Measurements from ENCODE around the gene NDRG3. TPM values are rescaled to one million over a fixed set of nuclear protein-coding genes. Genes with fewer than 3 reads are reported as not detected.

NDRG3 gene
- total and polyA plus RNA-seq, 2 donors (not counting 3 experiments of a cell fraction or from before 2014, with no cell fraction given), result 25.7 to 27.7 TPM

GRCh38 chr20:36720510-36720909 lies 25.4 kb downstream of the NDRG3 start:
- H3K27ac ChIP-seq (ENCODE audit: insufficient read depth, low read depth, low read length), result no peak overlapping the region
- no peak for DNase-seq (ENCODE audit: low read depth, low spot score)
- H3K9ac ChIP-seq (replicated peaks; ENCODE audit: extremely low read depth, insufficient read depth, low read length), result no peak overlapping the region
- H4K20me1 ChIP-seq (replicated peaks; ENCODE audit: control insufficient read depth, extremely low read depth, insufficient read depth, low read length), result no peaks in the 10 kb centered on the region
- ChIA-PET CTCF (interaction anchor here (1.4 kb wide), 1 partner anchor 34 kb away, joined by 3 read pairs; no protein-coding TSS in a partner anchor), POLR2A (no interaction called here)
- no peak overlapping the region for H3K4me3 ChIP-seq (replicated peaks in 1 of 3; ENCODE audit: insufficient read depth in 1 of 3, low read depth in 1 of 3, low read length in 3 of 3)
- H3K27me3 ChIP-seq (ENCODE audit: control insufficient read depth in 2 of 2, insufficient read depth in 2 of 2, low read length in 2 of 2), result no peaks in the 10 kb centered on the region
- no peaks in the 10 kb centered on the region for H3K9me3 ChIP-seq (replicated peaks; ENCODE audit: control insufficient read depth, insufficient read depth, low read length)
- BruUV-seq (replicated peaks), result no TSS peak
- dilution Hi-C loops (cut with MboI; ENCODE audit: extremely low pct_ligation_motif_present, low sequenced_read_pairs) (no loop called here), intact Hi-C loops (cut with micrococcal nuclease) (no loop called here)
- no peaks in the 10 kb centered on the region for H3K4me1 ChIP-seq (ENCODE audit: control insufficient read depth, extremely low read depth, insufficient read depth, low read length)
- H3K79me2 ChIP-seq (ENCODE audit: control insufficient read depth, insufficient read depth, low read length), result no peaks in the 10 kb centered on the region
- H3K9me1 ChIP-seq (replicated peaks; ENCODE audit: control insufficient read depth, extremely low read depth, insufficient read depth, low read length), result no peaks in the 10 kb centered on the region
- H3K4me2 ChIP-seq (ENCODE audit: insufficient read depth, low read length), result no peak overlapping the region
- no peak for FAIRE-seq
- H2AFZ ChIP-seq (ENCODE audit: low read depth, low read length), result no peak overlapping the region
- TF ChIP-seq MYC (IDR thresholded peaks at IDR 0.05; ENCODE audit: low read depth, low read length), result no peak
- TF ChIP-seq POLR2AphosphoS5 (IDR thresholded peaks at IDR 0.05; ENCODE audit: insufficient read depth, low read depth, low read length), result no peak
- TF ChIP-seq, protein P1, sequence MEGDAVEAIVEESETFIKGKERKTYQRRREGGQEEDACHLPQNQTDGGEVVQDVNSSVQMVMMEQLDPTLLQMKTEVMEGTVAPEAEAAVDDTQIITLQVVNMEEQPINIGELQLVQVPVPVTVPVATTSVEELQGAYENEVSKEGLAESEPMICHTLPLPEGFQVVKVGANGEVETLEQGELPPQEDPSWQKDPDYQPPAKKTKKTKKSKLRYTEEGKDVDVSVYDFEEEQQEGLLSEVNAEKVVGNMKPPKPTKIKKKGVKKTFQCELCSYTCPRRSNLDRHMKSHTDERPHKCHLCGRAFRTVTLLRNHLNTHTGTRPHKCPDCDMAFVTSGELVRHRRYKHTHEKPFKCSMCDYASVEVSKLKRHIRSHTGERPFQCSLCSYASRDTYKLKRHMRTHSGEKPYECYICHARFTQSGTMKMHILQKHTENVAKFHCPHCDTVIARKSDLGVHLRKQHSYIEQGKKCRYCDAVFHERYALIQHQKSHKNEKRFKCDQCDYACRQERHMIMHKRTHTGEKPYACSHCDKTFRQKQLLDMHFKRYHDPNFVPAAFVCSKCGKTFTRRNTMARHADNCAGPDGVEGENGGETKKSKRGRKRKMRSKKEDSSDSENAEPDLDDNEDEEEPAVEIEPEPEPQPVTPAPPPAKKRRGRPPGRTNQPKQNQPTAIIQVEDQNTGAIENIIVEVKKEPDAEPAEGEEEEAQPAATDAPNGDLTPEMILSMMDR (IDR thresholded peaks at IDR 0.05; ENCODE audit: extremely low read depth in 1 of 2, insufficient read depth in 1 of 2, low read depth in 1 of 2, low read length in 2 of 2), result no peak
- TF ChIP-seq POLR2A (IDR thresholded peaks at IDR 0.05; ENCODE audit: low read depth, low read length), result no peak
- no peak for TF ChIP-seq EZH2 (IDR thresholded peaks at IDR 0.05; ENCODE audit: borderline replicate concordance, low read depth, low read length, severe bottlenecking)
- no peak for TF ChIP-seq GATA2 (IDR thresholded peaks at IDR 0.05; ENCODE audit: insufficient read depth, insufficient read length, low read depth, low read length)
- TF ChIP-seq, protein P2, sequence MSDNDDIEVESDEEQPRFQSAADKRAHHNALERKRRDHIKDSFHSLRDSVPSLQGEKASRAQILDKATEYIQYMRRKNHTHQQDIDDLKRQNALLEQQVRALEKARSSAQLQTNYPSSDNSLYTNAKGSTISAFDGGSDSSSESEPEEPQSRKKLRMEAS (IDR thresholded peaks at IDR 0.05; ENCODE audit: insufficient read depth, insufficient read length), result no peak
- no peak for TF ChIP-seq FOS (IDR thresholded peaks at IDR 0.05; ENCODE audit: borderline replicate concordance, insufficient read depth, low read length)
- TF ChIP-seq JUN (IDR thresholded peaks at IDR 0.05; ENCODE audit: borderline replicate concordance, insufficient read depth, insufficient read length, low read depth), result no peak
- peaks cover 0 to 2% of the 10 kb centered on the region in 2 experiments for H3K36me3 ChIP-seq (ENCODE audit: control insufficient read depth in 2 of 2, extremely low read depth in 1 of 2, insufficient read depth in 2 of 2, low read length in 2 of 2)
